ENCODE results near the gene ST6GALNAC6. TPM values are rescaled to one million over a fixed set of nuclear protein-coding genes. Genes with fewer than 3 reads are reported as not detected.

The ST6GALNAC6 gene
- 48.4 TPM for total RNA-seq
- long read RNA-seq, transcript ST6GALNAC6-204 (6 exons, 2,406 nt): major isoform, 56 of 114 reads
- long read RNA-seq, transcript ST6GALNAC6-205 (7 exons, 2,460 nt): minor isoform, 41 of 114 reads
- long read RNA-seq, partial matches to known transcripts: 1 of 114 reads
- long read RNA-seq, other reads (novel, unspliced or antisense): 7 of 114 reads

- TF ChIP-seq, protein P1, sequence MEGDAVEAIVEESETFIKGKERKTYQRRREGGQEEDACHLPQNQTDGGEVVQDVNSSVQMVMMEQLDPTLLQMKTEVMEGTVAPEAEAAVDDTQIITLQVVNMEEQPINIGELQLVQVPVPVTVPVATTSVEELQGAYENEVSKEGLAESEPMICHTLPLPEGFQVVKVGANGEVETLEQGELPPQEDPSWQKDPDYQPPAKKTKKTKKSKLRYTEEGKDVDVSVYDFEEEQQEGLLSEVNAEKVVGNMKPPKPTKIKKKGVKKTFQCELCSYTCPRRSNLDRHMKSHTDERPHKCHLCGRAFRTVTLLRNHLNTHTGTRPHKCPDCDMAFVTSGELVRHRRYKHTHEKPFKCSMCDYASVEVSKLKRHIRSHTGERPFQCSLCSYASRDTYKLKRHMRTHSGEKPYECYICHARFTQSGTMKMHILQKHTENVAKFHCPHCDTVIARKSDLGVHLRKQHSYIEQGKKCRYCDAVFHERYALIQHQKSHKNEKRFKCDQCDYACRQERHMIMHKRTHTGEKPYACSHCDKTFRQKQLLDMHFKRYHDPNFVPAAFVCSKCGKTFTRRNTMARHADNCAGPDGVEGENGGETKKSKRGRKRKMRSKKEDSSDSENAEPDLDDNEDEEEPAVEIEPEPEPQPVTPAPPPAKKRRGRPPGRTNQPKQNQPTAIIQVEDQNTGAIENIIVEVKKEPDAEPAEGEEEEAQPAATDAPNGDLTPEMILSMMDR (IDR thresholded peaks at IDR 0.05; ENCODE audit: borderline replicate concordance): peak; percentile 24
- no peaks in the 10 kb centered on the region for H3K27me3 ChIP-seq (ENCODE audit: low read depth)
- H3K36me3 ChIP-seq: peaks cover 18% of the 10 kb centered on the region
- peaks cover 4% of the 10 kb centered on the region for H3K9me3 ChIP-seq (replicated peaks)
- H3K27ac ChIP-seq (replicated peaks): peak within 1 kb of the TSS; percentile 95
- DNase-seq: peak; percentile 77
- intact Hi-C loops (cut with micrococcal nuclease): no loop called here
- H3K4me3 ChIP-seq: peak within 1 kb of the TSS; percentile 99
- peaks cover 59% of the 10 kb centered on the region for H3K4me1 ChIP-seq
Observed at GRCh38 chr9:127899128-127899943, at the start of gene ST6GALNAC6. Gene ST6GALNAC6, minus strand, starts transcription at chr9:127899603. Its CDS starts 1,622 bp downstream, at chr9:127897981.

GRCh38 chr9:127947841-127948710 lies 48.7 kb upstream of the ST6GALNAC6 start:
- Histone ChIP-seq H3K27me3 (ENCODE audit: low read depth) (no peaks in the 10 kb centered on the region), H3K27ac (replicated peaks) (peak overlapping the region; percentile 87), H3K36me3 (peaks cover 24% of the 10 kb centered on the region), H3K4me3 (no peak overlapping the region), H3K4me1 (peaks cover 90% of the 10 kb centered on the region), H3K9me3 (replicated peaks) (no peaks in the 10 kb centered on the region)
- intact Hi-C loops (cut with micrococcal nuclease): loop anchor here (10.0 kb wide), 1 partner anchor 167 kb away; no protein-coding TSS in a partner anchor
- TF ChIP-seq, protein P1 (IDR thresholded peaks at IDR 0.05; ENCODE audit: borderline replicate concordance): no peak
- no peak for DNase-seq

GRCh38 chr9:127946728-127947127 lies 47.3 kb upstream of the ST6GALNAC6 start:
- no peak for DNase-seq
- peaks cover 88% of the 10 kb centered on the region for H3K4me1 ChIP-seq

GRCh38 chr9:127945942-127946341 lies 46.5 kb upstream of the ST6GALNAC6 start:
- Histone ChIP-seq H3K27ac (replicated peaks) (peak overlapping the region; percentile 87), H3K27me3 (ENCODE audit: low read depth) (no peaks in the 10 kb centered on the region), H3K4me3 (no peak overlapping the region), H3K36me3 (peaks cover 24% of the 10 kb centered on the region), H3K9me3 (replicated peaks) (no peaks in the 10 kb centered on the region), H3K4me1 (peaks cover 81% of the 10 kb centered on the region)
- TF ChIP-seq, protein P1 (IDR thresholded peaks at IDR 0.05; ENCODE audit: borderline replicate concordance): no peak
- no peak for DNase-seq
- intact Hi-C loops (cut with micrococcal nuclease): loop anchor here (10.0 kb wide), 1 partner anchor 169 kb away; no protein-coding TSS in a partner anchor

More at GRCh38 chr9:127946728-127947127, 47.3 kb upstream of the ST6GALNAC6 start:
- Histone ChIP-seq H3K27ac (replicated peaks) (peak overlapping the region; percentile 87), H3K27me3 (ENCODE audit: low read depth) (no peaks in the 10 kb centered on the region), H3K4me3 (no peak overlapping the region), H3K9me3 (replicated peaks) (no peaks in the 10 kb centered on the region), H3K36me3 (peaks cover 24% of the 10 kb centered on the region)
- TF ChIP-seq, protein P1 (IDR thresholded peaks at IDR 0.05; ENCODE audit: borderline replicate concordance): no peak
- intact Hi-C loops (cut with micrococcal nuclease): loop anchor here (10.0 kb wide), 1 partner anchor 168 kb away; no protein-coding TSS in a partner anchor

- Histone ChIP-seq H3K4me3 (no peak overlapping the region), H3K36me3 (peaks cover 24% of the 10 kb centered on the region), H3K27ac (replicated peaks) (peak overlapping the region; percentile 87), H3K9me3 (replicated peaks) (no peaks in the 10 kb centered on the region), H3K4me1 (peaks cover 75% of the 10 kb centered on the region), H3K27me3 (ENCODE audit: low read depth) (no peaks in the 10 kb centered on the region)
- TF ChIP-seq, protein P1 (IDR thresholded peaks at IDR 0.05; ENCODE audit: borderline replicate concordance): no peak
- no peak for DNase-seq
- intact Hi-C loops (cut with micrococcal nuclease): loop anchor here (10.0 kb wide), 1 partner anchor 169 kb away; no protein-coding TSS in a partner anchor
Observed at GRCh38 chr9:127945338-127945737, 45.9 kb upstream of the ST6GALNAC6 start.
